Renal pelvis (tissue), 4 donors: ENCODE results near the gene DVL3. TPM values are rescaled to one million over a fixed set of nuclear protein-coding genes. Genes with fewer than 3 reads are reported as not detected.

Experiments used
- DNase-seq: peaks from one replicate; pipeline ENCODE4 v3.0.0-alpha.2; 2013
- polyA plus RNA-seq, 3 donors: library from polyadenylated mRNA; unstranded; fragments of 120-200 nt; gene quantifications; one replicate each; pipeline ENCODE4 v1.2.1, GENCODE V29; 2013; ENCODE audit not compliant: insufficient read length in 3 of 3

DVL3 gene
- polyA plus RNA-seq, 3 donors, result 81.8 to 97.5 (median 82.1) TPM

DNA sequence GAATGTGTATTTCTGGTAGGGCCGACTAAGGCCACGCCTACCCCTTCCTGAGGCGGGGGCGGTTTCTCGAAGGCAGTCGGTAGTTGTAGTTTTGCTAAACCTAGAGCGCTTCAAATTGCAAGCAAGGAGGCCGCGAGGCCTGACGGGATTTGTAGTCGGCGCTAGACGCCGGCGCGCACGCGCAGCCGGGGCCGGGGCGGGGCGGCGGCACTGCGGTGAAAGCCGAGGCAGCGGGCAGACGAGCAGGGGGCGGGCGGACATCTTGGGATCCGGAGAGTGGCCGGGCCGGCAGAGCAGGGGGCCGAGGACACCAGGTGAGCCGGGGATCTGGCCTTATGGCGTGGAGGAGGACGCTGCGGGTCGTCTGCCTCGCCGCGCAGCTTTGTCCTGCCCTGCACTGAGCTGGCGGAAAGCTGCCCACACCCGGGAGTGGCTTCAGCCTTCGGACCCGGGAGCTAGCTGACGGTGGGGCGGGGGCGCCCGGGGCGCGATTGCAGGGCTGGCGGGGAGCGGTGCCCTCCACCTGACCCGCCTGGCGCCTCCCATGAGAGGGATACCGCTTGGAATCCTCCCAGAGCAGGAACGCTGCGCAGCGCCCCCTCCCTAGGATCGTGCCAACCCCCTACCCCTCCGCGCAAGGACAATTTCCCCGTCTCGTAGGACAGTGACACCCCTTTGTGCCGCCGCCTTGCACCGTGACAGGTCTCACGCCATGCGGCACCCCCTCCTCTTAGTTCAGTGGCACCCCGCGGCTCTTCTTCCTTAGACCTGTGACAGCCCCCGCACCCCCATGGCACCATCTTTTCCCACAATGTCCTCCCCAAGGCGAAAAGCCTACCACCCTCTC, 19.7 kb downstream of the DVL3 start, which contains the start of gene AP2M1:
Gene AP2M1, plus strand, starts transcription at position 210 of the 847 bp plus-strand sequence. CDS start 2,139 bp downstream, outside the sequence.
- DNase-seq, result peak; percentile 99

DNA sequence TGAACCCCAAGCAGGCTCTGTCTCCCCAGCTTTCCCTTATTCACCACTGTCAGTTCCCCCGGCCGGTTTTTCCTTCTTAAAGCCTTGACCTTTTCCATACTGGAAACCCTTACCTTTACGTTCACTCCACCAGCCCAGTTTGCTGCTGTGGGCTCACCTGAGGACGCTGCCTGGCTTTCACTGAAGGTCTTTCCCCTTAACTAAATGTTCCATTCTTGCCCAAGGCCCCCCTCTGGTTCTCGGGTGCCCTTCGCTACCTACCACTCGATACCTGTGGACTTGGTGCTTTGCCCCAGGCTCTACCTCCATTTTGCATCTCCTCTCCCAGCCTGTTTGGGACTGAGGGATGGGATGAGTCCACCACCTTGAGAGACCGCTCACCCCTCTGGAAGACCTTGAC, 20.3 kb downstream of the DVL3 start:
- DNase-seq, result no peak

DNA sequence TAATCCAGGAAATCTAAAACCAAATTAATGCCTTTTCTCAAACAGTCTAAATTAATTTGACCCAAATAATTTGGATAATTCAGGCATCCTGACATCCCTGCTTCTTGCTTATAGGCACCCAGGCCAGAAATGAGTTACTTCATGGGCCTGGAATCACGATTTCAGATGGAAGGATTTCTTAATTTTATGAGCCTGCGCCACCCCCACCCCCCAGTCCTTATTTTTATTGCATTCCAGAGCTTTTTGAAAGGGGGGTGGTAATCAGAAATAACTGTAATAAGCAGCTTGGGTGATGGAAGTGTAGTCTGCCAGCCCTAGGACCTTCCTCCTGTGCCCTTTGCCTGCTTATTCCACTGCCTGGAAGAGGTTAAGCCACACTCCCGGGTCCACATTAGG, 20.8 kb downstream of the DVL3 start:
- DNase-seq, result no peak

DNA sequence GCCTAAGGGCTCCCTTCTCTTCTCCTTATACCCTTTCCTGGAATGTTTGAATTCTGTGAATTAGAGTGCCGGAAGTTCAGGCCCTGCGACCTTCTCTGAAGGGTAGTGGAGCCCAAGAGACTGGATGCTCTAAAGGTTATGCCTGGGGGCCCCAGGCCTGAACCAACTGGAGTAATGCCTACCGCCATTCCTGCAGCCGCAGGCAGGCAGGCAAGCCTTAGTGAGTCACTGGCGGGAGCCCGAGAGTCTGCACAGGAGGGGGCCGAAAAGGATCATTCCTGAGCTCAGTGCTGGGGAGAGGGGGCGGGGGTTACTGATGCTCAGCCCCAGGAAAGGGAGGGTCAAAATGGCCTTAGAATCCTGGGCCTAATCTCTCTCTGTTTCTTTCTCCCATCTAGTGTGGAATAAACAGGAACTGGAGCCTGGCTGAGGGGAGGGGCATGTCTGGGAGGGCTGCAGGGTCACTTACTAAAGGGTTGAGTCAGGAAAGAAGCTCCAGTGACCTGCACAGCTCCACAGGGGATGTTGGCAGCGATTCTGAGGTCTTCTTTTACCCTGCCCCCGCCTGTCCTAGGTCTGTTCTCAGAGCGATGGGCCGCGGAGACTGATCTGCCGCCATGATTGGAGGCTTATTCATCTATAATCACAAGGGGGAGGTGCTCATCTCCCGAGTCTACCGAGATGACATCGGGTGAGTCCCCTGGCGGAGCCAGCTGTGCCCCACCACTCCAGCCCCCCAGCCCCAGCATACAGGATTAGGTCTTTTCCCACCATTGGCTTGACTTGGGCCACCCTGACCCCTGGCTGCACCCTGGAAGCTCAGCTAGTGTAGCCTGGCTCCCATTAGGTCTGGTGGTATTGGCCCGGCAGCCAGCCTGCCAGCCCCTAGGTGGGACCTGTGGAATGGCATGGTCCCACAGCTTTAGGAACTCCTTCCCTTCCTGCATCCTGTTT, 21.5 kb downstream of the DVL3 start:
- DNase-seq, result peak; percentile 50

DNA sequence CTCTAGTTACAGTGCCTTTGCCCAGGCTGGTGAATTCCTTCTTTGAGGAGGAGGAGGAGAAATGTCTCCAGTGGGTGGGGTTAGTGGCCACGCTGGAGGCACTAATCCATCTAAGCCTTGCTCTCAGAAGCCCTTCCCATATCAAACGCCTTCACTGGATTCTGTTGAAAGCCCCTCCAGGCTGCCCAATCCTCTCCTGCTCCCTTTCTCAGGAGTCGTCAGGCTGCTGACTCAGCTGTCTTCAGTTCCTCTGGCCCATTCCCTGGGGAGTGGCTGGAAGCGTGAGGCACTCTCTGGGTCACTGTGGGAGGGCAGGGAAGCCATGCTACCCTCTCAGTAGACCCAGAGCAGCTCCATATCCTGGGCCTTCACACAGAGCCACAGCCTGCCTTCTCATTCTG, 22.2 kb downstream of the DVL3 start:
- DNase-seq, result no peak

DNA sequence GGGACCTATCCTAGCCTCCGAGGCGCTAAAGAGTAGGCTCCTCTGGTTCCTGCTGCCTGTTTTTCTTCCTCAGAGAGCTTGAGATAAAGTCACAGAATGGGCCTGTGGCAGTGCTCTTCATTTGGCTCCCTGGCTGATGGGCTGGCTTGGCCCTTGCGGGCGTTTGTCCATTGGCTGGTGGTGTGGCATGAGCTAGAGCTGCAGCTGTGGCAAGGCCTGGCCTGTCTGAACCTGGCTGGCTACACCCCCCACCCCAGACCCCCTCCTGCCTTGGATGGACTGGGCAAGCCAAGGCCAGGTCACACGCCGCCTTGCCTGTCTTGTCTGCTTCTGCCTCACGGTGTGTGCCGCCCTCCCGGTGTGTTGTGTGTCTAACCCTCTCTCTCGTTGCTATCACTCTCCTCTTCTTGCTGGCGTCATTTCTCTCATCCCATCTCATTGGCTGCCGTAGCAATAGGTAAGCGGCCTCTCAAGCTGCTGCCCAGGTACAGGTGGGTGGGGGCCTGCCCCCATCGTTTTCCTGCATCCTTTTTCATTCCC, 22.7 kb downstream of the DVL3 start:
- DNase-seq, result no peak

DNA sequence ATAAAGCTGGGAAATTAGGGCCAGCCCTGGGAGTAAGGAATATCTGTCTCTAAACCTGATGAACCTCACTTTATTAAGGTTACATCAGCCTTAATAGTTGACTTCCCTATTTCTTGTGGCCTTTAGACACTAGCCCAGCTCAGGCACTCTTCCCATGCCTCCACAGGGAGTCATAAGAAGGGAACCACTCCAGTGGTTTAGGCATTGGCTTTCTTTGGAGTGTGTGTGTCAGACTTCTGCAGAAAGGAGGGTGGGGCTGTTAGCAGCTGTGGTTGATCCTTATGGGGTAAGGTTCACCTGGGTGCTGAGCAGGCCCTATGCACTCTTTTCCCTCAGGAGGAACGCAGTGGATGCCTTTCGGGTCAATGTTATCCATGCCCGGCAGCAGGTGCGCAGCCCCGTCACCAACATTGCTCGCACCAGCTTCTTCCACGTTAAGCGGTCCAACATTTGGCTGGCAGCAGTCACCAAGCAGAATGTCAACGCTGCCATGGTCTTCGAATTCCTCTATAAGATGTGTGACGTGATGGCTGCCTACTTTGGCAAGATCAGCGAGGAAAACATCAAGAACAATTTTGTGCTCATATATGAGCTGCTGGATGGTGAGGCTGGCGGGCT, 23.5 kb downstream of the DVL3 start:
- DNase-seq, result no peak

DNA sequence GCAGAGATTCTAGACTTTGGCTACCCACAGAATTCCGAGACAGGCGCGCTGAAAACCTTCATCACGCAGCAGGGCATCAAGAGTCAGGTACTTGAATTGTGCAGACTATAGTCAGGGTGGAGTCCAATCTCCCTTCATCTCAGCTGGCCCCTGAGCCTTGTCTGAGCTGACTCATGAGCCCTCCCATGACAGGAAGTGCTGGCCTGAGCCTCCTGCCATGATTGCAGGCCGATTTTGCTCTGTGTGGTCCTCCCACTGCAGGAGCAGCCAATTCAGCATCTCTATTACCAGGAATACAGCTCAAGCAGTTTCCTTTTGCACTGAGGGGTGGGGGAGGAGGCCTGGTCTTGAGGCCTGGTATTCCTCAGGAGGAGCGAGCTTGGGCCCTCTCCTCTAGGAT, 25.0 kb downstream of the DVL3 start:
- DNase-seq, result no peak

DNA sequence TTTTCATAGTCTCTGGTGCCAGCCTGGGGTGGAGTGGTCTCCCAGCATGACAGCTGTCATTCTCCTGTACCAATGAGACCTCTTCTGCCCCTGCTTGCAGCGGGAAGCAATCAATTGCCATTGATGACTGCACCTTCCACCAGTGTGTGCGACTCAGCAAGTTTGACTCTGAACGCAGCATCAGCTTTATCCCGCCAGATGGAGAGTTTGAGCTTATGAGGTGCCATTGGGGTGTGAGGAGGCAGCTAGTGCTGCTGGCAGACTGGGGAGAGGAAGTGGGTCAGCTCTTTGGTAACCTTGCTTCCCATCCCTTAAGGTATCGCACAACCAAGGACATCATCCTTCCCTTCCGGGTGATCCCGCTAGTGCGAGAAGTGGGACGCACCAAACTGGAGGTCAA, 26.4 kb downstream of the DVL3 start:
- DNase-seq, result no peak

DNA sequence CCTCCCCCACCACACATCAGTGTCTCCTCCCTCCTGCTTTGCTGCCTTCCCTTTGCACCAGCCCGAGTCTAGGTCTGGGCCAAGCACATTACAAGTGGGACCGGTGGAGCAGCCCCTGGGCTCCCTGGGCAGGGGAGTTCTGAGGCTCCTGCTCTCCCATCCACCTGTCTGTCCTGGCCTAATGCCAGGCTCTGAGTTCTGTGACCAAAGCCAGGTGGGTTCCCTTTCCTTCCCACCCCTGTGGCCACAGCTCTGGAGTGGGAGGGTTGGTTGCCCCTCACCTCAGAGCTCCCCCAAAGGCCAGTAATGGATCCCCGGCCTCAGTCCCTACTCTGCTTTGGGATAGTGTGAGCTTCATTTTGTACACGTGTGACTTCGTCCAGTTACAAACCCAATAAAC, 28.5 kb downstream of the DVL3 start:
- no peak for DNase-seq

- no peak for DNase-seq
Observed at GRCh38 chr3:184184546-184185230, 29.5 kb downstream of the DVL3 start.

GRCh38 chr3:184185461-184186183, 30.4 kb downstream of the DVL3 start:
- DNase-seq, result peak; percentile 99

DNA sequence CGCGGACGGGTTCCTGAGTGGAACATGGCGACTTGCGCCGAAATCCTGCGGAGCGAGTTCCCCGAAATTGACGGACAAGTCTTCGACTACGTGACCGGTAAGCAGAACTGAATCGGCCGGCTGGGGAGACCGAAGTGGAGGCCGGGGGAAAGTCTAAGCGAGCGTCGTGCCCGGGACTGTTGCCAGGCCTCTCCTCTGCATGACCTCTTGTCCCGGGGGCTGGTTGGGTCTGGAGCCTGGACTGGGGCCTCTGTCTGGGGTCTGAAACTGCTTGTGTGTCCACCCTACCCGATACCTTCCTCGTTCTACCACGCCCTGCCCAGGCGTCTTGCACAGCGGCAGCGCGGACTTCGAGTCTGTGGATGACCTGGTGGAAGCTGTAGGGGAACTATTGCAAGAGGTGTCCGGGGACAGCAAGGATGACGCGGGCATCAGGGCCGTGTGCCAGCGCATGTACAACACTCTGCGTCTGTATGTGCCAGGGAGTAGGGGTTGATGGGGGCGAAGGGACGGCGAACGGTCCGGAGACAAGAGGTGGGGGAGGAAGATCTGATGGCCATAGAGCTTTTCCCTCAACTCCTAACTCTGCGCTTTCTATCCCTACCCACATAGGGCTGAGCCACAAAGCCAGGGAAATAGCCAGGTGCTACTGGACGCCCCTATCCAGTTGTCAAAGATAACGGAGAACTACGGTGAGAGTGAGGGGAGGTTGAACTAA, 31.2 kb downstream of the DVL3 start, which contains the start of gene ABCF3:
Gene ABCF3, plus strand, starts transcription at position 16 of the 718 bp plus-strand sequence. Its CDS starts 9 bp downstream, at position 25.
- DNase-seq, result no peak

DNA sequence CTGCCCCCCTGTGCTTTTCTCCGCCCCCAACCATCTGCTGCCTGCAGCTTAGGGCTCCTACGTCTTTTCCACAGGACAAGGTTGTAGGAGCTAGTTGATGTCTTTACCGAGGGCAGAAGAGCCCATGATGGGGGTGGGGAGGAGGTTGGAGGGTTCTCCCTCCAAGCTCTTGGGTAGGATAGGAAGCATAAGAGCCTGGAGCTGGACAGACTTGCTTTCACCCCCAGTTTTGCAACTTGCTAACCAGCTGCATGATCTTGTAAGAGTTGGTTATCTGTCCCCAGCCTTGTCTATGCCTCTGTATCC, 31.7 kb downstream of the DVL3 start:
- no peak for DNase-seq

DNA sequence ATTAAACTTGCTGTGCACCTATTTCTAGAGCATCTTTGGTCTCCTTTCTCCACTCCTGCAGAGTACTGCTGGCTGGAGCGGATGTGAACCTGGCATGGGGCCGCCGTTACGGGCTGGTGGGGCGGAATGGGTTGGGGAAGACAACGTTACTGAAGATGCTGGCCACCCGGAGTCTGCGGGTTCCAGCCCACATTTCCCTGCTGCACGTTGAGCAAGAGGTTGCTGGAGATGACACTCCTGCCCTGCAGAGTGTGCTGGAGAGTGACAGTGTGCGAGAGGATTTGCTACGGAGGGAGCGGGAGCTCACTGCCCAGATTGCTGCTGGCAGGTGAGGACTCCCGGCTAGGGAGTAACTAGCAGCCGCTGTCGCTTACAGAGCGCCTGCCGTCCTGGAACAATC, 32.9 kb downstream of the DVL3 start:
- no peak for DNase-seq

DNA sequence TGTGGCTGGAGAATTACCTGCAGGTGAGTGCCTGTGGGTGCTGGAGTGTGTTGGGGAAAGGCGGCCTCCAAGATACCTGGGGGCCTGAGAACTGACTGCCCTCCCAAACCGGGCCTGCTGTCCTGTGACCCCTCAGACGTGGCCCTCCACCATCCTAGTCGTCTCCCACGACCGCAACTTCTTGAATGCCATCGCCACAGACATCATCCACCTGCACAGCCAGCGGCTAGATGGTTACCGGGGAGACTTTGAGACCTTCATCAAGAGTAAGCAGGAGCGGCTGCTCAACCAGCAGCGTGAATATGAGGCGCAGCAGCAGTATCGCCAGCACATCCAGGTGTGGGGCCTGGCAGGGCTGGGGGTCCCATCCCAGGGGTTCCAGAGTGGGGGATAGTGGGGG, 34.2 kb downstream of the DVL3 start:
- no peak for DNase-seq

DNA sequence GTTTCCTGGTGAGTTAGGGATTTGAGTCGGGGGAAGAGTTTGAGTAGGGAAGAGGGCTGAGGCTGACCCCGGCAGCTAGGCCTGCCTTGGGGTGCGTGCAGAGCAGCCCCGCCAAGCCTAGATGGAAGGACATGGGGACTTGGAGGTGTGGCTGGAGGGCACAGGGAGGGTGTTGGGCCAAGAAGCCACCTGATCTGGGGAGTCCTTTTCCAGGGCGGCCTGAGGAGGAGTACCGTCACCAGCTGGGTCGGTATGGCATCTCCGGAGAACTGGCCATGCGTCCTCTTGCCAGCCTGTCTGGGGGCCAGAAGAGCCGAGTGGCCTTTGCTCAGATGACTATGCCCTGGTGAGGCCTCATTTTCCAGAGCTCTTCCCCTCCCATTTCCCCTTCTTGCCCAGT, 37.7 kb downstream of the DVL3 start:
- no peak for DNase-seq

DNA sequence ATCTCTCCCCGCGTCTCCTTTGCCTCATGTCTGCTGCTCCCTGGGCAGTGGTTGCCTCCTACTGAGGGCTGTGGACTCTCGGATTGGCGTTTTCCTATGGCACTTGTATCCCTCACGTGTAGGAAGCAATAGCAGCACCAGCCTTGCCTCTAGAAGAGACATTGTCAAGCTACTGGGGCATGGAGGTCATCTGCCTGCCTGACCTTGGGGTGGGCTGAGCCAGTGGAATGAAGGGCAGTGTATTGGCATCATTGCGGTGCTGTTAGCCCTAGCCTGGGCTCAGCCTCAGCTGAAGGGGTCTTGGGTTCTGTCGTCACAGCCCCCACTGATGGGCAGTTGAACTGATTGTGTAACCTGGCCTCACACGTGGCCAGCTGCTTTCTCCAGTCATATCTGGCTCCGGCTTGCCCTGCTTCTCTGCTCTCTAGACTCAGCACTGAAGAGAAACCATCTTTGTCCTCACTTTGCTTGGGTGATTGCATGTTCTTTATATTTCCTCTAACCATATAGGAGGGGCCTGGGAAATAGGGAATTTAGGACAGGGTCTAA, 38.9 kb downstream of the DVL3 start:
- DNase-seq, result no peak

GRCh38 chr3:184196536-184196935, 41.4 kb downstream of the DVL3 start:
- no peak for DNase-seq

GRCh38 chr3:184198509-184198908, 43.3 kb downstream of the DVL3 start:
- DNase-seq, result no peak
